Spleen (tissue), 11 donors: ENCODE measurements around the gene TMEM132D. TPM values are rescaled to one million over a fixed set of nuclear protein-coding genes. Genes with fewer than 3 reads are reported as not detected.

Experiments used
- DNase-seq: peaks from one replicate; pipeline ENCODE4 v3.0.0-alpha.2; 2020
- H3K27ac ChIP-seq, 8 donors: fragments of 200-600 bp; sonication (generic) in 7 of 8; 1 replicate in 4 of 8; 2 replicates in 4 of 8; pipeline versions ENCODE4 v1.5.0 to v1.8.0; 2016 to 2021; ENCODE audit warnings: inconsistent platforms in 4 of 8, mild to moderate bottlenecking in 4 of 8, moderate library complexity in 1 of 8
- H3K27me3 ChIP-seq, 7 donors: fragments of 200-600 bp; sonication (generic) in 6 of 7; replicated peaks in 1 of 7; 1 replicate in 4 of 7; 2 replicates in 3 of 7; pipeline versions ENCODE4 v1.5.0 to v1.8.0; 2016 to 2021; ENCODE audit warnings: inconsistent platforms in 3 of 7, mild to moderate bottlenecking in 1 of 7
- H3K36me3 ChIP-seq, 6 donors: fragments of 200-600 bp; sonication (generic) in 5 of 6; 1 replicate in 4 of 6; 2 replicates in 2 of 6; pipeline versions ENCODE4 v1.5.0 to v1.8.0; 2016 to 2021; ENCODE audit warnings: inconsistent platforms in 2 of 6
- H3K4me1 ChIP-seq, 6 donors: fragments of 200-600 bp; sonication (generic) in 5 of 6; 1 replicate in 3 of 6; 2 replicates in 3 of 6; pipeline versions ENCODE4 v1.5.0 to v1.8.0; 2016 to 2021; ENCODE audit warnings: inconsistent platforms in 3 of 6
- H3K4me3 ChIP-seq, 8 donors: fragments of 200-600 bp; sonication (generic) in 7 of 8; 1 replicate in 4 of 8; 2 replicates in 4 of 8; pipeline versions ENCODE4 v1.5.0 to v1.8.0; 2016 to 2021; ENCODE audit warnings: inconsistent platforms in 4 of 8, mild to moderate bottlenecking in 4 of 8, moderate library complexity in 2 of 8
- H3K9me3 ChIP-seq, 8 donors: fragments of 200-600 bp; sonication (generic) in 7 of 8; 1 replicate in 4 of 8; 2 replicates in 4 of 8; pipeline versions ENCODE4 v1.5.0 to v1.8.0; 2016 to 2021; ENCODE audit warnings: inconsistent platforms in 4 of 8
- POLR2A ChIP-seq, 3 donors: fragments of 450-650 bp; IDR thresholded peaks; one replicate each; pipeline ENCODE4 v1.5.1; 2017; ENCODE audit warnings: antibody characterized with exemption in 3 of 3, mild to moderate bottlenecking in 1 of 3
- POLR2AphosphoS5 ChIP-seq, 3 donors: sonication (generic); formaldehyde crosslinking; IDR thresholded peaks; one replicate each; pipeline ENCODE4 v1.5.1; 2017; ENCODE audit warnings: antibody characterized with exemption in 3 of 3
- WGBS, 5 donors: extraction: QIAGEN DNeasy Blood & Tissue Kit in 3 of 5; methylation state at CpG; one replicate each; pipeline versions ENCODE4 v1.1.5 to v1.1.7; 2013 to 2018; 5-methylcytosine and 5-hydroxymethylcytosine counted together
- intact Hi-C: fragments of 100-400 bp; cut with DNase I; formaldehyde crosslinking; loops from one replicate; pipeline ENCODE4 v1.15.0; 2023; ENCODE audit warnings: low total_unique reads
- polyA plus RNA-seq, 3 donors: library from polyadenylated mRNA; stranded (reverse); fragments of 200-250 nt; gene quantifications; one replicate each; pipeline ENCODE4 v1.2.1, GENCODE V29; 2013
- total RNA-seq, 7 donors: library from RNA; depleted of rRNA in 3 of 7; stranded (reverse); fragments of >200 nt in 3 of 7; fragmentation: NEBNext Ultra II Directional in 4 of 7; extraction: Animal tissue kit (Norgen Biotek cat#: 25700) in 4 of 7; gene quantifications; one replicate each; pipeline versions ENCODE4 v1.1.0 to v1.2.1, GENCODE V29; 2016 to 2021
- TF ChIP-seq, protein P1 (sequence below), 11 experiments: fragments of 200-600 bp in 7 of 11; fragments of 450-650 bp in 4 of 11; sonication (generic) in 4 of 11; IDR thresholded peaks in 8 of 11; conservative IDR thresholded peaks in 3 of 11; 1 replicate in 7 of 11; 2 replicates in 4 of 11; pipeline versions ENCODE4 v1.4.0 to v1.8.0; 2016 to 2021; ENCODE audit warnings: antibody characterized with exemption in 11 of 11, inconsistent platforms in 4 of 11, mild to moderate bottlenecking in 1 of 11
- donor health status: healthy with polysubstance abuse.
- donor health status: DM: no; HTN: no; CAD: no; lungs with moderate emphysema.
- donor health status: DM: no; HTN: no; CAD: no.
- donor health status: Bipolar disorder and iron deficiency.
- donor health status: healthy.
- donor health status: DM: no; HTN: no; CAD: no.
- donor health status: DM: yes; HTN: yes; CAD: no.

TMEM132D gene
- total and polyA plus RNA-seq, 10 donors = 0.03 TPM; not detected in 9

DNA sequence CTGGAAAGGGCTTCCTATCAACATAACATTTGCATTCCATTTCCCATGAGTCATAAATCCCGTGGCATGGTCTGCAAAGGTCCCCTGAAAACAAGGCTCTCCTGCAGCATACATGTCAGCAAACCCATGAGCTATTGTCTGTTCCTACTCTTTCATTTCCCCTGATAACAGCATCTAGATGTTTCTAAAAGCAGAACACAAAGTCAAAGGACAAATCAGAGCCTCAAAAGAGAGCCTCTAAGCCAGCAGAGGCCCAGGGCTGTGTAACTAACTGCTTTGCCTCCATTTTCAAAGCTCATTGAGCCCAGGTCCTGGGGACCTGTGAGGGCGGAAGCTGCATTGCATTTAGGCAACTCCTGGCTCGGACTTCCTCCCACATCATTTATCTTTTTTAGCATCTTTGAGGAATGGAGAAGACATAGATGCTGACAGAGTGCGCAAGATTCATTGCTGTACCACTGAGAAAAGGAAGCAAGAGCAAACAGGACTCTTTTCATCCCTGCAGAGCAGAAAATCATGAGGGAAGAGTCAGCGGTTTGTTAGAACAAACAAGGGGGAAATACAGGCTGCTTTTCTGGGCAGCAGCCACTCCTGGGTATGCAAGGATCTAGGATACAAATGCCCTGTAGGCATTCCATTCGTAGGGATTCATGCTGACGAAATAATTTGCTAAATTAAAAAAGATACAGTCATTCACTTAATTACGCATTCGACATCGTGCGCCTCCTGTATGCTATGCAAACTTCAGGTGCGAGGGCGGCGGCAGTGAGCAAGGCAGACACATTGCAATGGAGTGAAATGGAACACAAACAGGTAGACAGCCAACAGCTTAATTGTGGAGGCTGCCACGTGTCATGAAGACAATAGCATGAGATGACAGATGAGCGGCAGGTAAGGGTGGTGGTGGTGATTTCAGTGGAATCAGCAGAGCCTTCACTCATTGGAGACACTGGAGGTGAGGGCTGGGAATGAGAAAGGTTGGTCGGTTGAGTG lies 131.0 kb downstream of the TMEM132D start:
- peaks cover 0 to 12% (median 0%) of the 10 kb centered on the region in 7 donors for H3K27me3 ChIP-seq
- WGBS, 5 donors = 69 to 72% (median 70%) methylated on average over 17 of the region's 17 CpGs
- no peak overlapping the region for H3K27ac ChIP-seq
- peaks cover 0 to 41% (median 0%) of the 10 kb centered on the region in 8 donors for H3K9me3 ChIP-seq
- H3K4me1 ChIP-seq = no peaks in the 10 kb centered on the region
- no peak for TF ChIP-seq POLR2AphosphoS5 (IDR thresholded peaks at IDR 0.05)
- TF ChIP-seq POLR2A (IDR thresholded peaks at IDR 0.05) = no peak
- TF ChIP-seq, protein P1, sequence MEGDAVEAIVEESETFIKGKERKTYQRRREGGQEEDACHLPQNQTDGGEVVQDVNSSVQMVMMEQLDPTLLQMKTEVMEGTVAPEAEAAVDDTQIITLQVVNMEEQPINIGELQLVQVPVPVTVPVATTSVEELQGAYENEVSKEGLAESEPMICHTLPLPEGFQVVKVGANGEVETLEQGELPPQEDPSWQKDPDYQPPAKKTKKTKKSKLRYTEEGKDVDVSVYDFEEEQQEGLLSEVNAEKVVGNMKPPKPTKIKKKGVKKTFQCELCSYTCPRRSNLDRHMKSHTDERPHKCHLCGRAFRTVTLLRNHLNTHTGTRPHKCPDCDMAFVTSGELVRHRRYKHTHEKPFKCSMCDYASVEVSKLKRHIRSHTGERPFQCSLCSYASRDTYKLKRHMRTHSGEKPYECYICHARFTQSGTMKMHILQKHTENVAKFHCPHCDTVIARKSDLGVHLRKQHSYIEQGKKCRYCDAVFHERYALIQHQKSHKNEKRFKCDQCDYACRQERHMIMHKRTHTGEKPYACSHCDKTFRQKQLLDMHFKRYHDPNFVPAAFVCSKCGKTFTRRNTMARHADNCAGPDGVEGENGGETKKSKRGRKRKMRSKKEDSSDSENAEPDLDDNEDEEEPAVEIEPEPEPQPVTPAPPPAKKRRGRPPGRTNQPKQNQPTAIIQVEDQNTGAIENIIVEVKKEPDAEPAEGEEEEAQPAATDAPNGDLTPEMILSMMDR (IDR thresholded peaks at IDR 0.05 in 8 of 11, conservative IDR thresholded peaks at IDR 0.05 in 3 of 11) = no peak
- intact Hi-C loops = no loop called here
- DNase-seq = no peak
- no peaks in the 10 kb centered on the region for H3K36me3 ChIP-seq
- H3K4me3 ChIP-seq = no peak overlapping the region

DNA sequence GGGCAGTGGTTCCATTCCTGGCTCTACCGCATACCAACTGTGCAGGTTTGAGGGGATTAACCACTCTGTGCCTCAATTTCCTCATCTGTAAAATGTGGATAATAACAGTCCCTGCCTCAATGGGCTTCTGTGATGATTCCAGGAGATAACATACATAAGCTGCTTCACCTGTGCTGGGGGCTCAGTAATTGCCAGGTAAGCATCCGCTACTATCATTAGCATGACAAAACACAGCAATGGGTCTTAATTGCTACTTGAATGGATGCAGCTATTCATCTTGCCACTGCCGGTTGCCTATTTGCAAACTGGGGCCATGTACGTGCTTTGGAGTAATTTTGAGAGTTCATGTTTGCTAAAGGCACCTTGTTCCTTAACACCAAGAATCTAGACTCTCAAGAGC lies 132.6 kb downstream of the TMEM132D start:
- no peaks in the 10 kb centered on the region for H3K36me3 ChIP-seq
- 36 to 49% (median 42%) methylated on average over 4 of the region's 4 CpGs for WGBS, 5 donors
- TF ChIP-seq, protein P1 (IDR thresholded peaks at IDR 0.05 in 8 of 11, conservative IDR thresholded peaks at IDR 0.05 in 3 of 11) = no peak
- TF ChIP-seq POLR2AphosphoS5 (IDR thresholded peaks at IDR 0.05) (no peak), POLR2A (IDR thresholded peaks at IDR 0.05) (no peak)
- H3K4me1 ChIP-seq = no peaks in the 10 kb centered on the region
- DNase-seq = no peak
- no peak overlapping the region for H3K27ac ChIP-seq
- intact Hi-C loops = no loop called here
- H3K27me3 ChIP-seq = peaks cover 0 to 12% (median 0%) of the 10 kb centered on the region in 7 donors
- H3K4me3 ChIP-seq = no peak overlapping the region
- H3K9me3 ChIP-seq = peaks cover 0 to 55% (median 8%) of the 10 kb centered on the region in 8 donors

- WGBS, 5 donors = 70 to 77% (median 73%) methylated on average over 5 of the region's 5 CpGs
- TF ChIP-seq POLR2AphosphoS5 (IDR thresholded peaks at IDR 0.05) (no peak), POLR2A (IDR thresholded peaks at IDR 0.05) (no peak)
- TF ChIP-seq, protein P1 (IDR thresholded peaks at IDR 0.05 in 8 of 11, conservative IDR thresholded peaks at IDR 0.05 in 3 of 11) = no peak
- no peak overlapping the region for H3K4me3 ChIP-seq
- peaks cover 0 to 63% (median 18%) of the 10 kb centered on the region in 8 donors for H3K9me3 ChIP-seq
- intact Hi-C loops = no loop called here
- no peaks in the 10 kb centered on the region for H3K36me3 ChIP-seq
- no peak overlapping the region for H3K27ac ChIP-seq
- H3K4me1 ChIP-seq = no peaks in the 10 kb centered on the region
- DNase-seq = no peak
- peaks cover 0 to 6% (median 0%) of the 10 kb centered on the region in 7 donors for H3K27me3 ChIP-seq
Measured at GRCh38 chr12:129765719-129766118, 138.1 kb downstream of the TMEM132D start.

- H3K9me3 ChIP-seq = peaks cover 0 to 39% (median 17%) of the 10 kb centered on the region in 8 donors
- no peak overlapping the region for H3K4me3 ChIP-seq
- 76 to 89% (median 85%) methylated on average over 5 of the region's 5 CpGs for WGBS, 5 donors
- no peak overlapping the region for H3K27ac ChIP-seq
- H3K36me3 ChIP-seq = no peaks in the 10 kb centered on the region
- H3K4me1 ChIP-seq = no peaks in the 10 kb centered on the region
- no peaks in the 10 kb centered on the region for H3K27me3 ChIP-seq
- no peak for DNase-seq
- intact Hi-C loops = no loop called here
- TF ChIP-seq, protein P1 (IDR thresholded peaks at IDR 0.05 in 8 of 11, conservative IDR thresholded peaks at IDR 0.05 in 3 of 11) = no peak
- TF ChIP-seq POLR2A (IDR thresholded peaks at IDR 0.05) (no peak), POLR2AphosphoS5 (IDR thresholded peaks at IDR 0.05) (no peak)
Measured at GRCh38 chr12:129762436-129762835, 141.4 kb downstream of the TMEM132D start.
